Adrenal gland (tissue), 12 donors: ENCODE measurements around the gene BBLN. TPM values are rescaled to one million over a fixed set of nuclear protein-coding genes. Genes with fewer than 3 reads are reported as not detected.

Experiments used
- DNase-seq, 7 donors: peaks; one replicate each; pipeline ENCODE4 v3.0.0-alpha.2; 2019 to 2020
- H3K27ac ChIP-seq, 5 donors: fragments of 200-600 bp; sonication (generic) in 4 of 5; 1 replicate in 3 of 5; 2 replicates in 2 of 5; pipeline versions ENCODE4 v1.5.1 to v1.8.0; 2016 to 2020; ENCODE audit warnings: mild to moderate bottlenecking in 1 of 5
- H3K27me3 ChIP-seq: fragments of 200-600 bp; 2 replicates; pipeline ENCODE4 v1.8.0; 2021
- H3K36me3 ChIP-seq, 2 donors: fragments of 200-600 bp; replicated peaks in 1 of 2; 1 replicate in 1 of 2; 2 replicates in 1 of 2; pipeline versions ENCODE4 v1.5.1 to v1.8.0; 2018 to 2022
- H3K4me1 ChIP-seq, 2 donors: fragments of 200-600 bp; replicated peaks in 1 of 2; 1 replicate in 1 of 2; 2 replicates in 1 of 2; pipeline versions ENCODE4 v1.5.1 to v1.8.0; 2018 to 2021
- H3K4me3 ChIP-seq, 4 donors: fragments of 200-600 bp; sonication (generic) in 3 of 4; one replicate each; pipeline ENCODE4 v1.5.1; 2016 to 2018
- H3K9me3 ChIP-seq, 3 donors: fragments of 200-600 bp; sonication (generic) in 1 of 3; replicated peaks in 1 of 3; 1 replicate in 2 of 3; 2 replicates in 1 of 3; pipeline versions ENCODE4 v1.5.1 to v1.8.0; 2016 to 2021
- POLR2A ChIP-seq, 2 donors: fragments of 450-650 bp; IDR thresholded peaks; one replicate each; pipeline ENCODE4 v1.6.1; 2017; ENCODE audit warnings: antibody characterized with exemption in 2 of 2, mild to moderate bottlenecking in 2 of 2, moderate library complexity in 1 of 2
- WGBS, 4 donors: extraction: QIAGEN DNeasy Blood & Tissue Kit in 2 of 4; methylation state at CpG; one replicate each; pipeline versions ENCODE4 v1.1.5 to v1.1.7; 2013 to 2017; 5-methylcytosine and 5-hydroxymethylcytosine counted together
- intact Hi-C, 2 donors: fragments of 100-400 bp; cut with DNase I; formaldehyde crosslinking; loops; one replicate each; pipeline versions ENCODE4 v1.14.1 to v1.15.0; 2022 to 2023
- polyA plus RNA-seq, 3 donors: library from polyadenylated mRNA; stranded (reverse); fragments of 200-250 nt in 2 of 3; fragments of 350-450 nt in 1 of 3; fragmentation: Illumina TruSeq in 1 of 3; extraction: RNeasy Lipid Tissue Mini Kit (QIAGEN cat#74804) in 1 of 3; gene quantifications; one replicate each; pipeline ENCODE4 v1.2.3, GENCODE V29; 2013 to 2014
- total RNA-seq, 9 donors: library from RNA; depleted of rRNA in 4 of 9; stranded (reverse); fragments of >200 nt in 4 of 9; fragments of 120-200 nt in 1 of 9; fragmentation: NEBNext Ultra II Directional in 1 of 9; extraction: Animal tissue kit (Norgen Biotek cat#: 25700) in 1 of 9; gene quantifications; one replicate each; pipeline versions ENCODE4 v1.1.0 to v1.2.4, GENCODE V29; 2013 to 2023
- TF ChIP-seq, protein P1 (sequence below), 6 experiments: fragments of 450-650 bp in 4 of 6; fragments of 200-600 bp in 2 of 6; sonication (generic) in 1 of 6; IDR thresholded peaks; 1 replicate in 5 of 6; 2 replicates in 1 of 6; pipeline versions ENCODE4 v1.5.1 to v1.8.0; 2016 to 2021; ENCODE audit warnings: antibody characterized with exemption in 6 of 6, mild to moderate bottlenecking in 2 of 6, moderate library complexity in 1 of 6
- donor health status: healthy with polysubstance abuse.
- donor health status: Bipolar disorder and iron deficiency.
- donor health status: DM: yes; HTN: yes; CAD: no.
- donor health status: DM: no; HTN: no; CAD: no.
- donor health status: DM: no; HTN: no; CAD: no.
- donor health status: DM: yes; HTN: yes; CAD: no.

Gene BBLN
- total and polyA plus RNA-seq, 12 donors: 5.5 to 1,914 (median 419) TPM

DNA sequence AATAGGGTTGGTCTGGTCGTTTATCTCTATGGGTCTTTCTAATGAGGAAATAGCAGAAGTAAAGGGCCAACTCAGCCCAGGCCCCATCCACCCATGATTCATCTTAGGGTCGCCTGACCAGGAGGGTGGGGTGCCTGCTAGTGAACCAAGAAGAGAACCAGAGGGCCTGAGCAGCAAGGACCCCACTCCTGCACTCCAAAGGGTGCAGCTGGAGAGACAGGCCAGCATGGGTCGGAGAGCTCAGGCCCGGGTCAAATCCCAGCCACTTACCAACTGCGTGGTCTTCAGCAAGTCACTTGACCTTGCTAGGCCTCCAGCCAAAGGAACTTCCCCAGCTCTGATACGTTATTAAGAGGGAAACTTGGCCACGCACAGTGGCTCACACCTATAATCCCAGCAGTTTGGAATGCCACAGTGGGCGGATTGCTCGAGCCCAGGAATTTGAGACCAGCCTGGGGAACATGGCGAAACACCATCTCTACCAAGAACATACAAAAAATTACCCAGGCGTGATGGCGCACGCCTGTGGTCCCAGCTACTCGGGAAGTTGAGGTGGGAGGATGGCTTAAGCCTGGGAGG is 4.3 kb downstream of the BBLN start:
- Histone ChIP-seq H3K4me3 (no peak overlapping the region), H3K27me3 (no peaks in the 10 kb centered on the region), H3K36me3 (peaks cover 0 to 50% of the 10 kb centered on the region in 2 donors), H3K9me3 (no peaks in the 10 kb centered on the region), H3K27ac (peak overlapping the region in 3 of 5 donors; percentile 79 to 81 (median 79)), H3K4me1 (peaks cover 27 to 41% of the 10 kb centered on the region in 2 donors)
- TF ChIP-seq POLR2A (IDR thresholded peaks at IDR 0.05): no peak
- TF ChIP-seq, protein P1, sequence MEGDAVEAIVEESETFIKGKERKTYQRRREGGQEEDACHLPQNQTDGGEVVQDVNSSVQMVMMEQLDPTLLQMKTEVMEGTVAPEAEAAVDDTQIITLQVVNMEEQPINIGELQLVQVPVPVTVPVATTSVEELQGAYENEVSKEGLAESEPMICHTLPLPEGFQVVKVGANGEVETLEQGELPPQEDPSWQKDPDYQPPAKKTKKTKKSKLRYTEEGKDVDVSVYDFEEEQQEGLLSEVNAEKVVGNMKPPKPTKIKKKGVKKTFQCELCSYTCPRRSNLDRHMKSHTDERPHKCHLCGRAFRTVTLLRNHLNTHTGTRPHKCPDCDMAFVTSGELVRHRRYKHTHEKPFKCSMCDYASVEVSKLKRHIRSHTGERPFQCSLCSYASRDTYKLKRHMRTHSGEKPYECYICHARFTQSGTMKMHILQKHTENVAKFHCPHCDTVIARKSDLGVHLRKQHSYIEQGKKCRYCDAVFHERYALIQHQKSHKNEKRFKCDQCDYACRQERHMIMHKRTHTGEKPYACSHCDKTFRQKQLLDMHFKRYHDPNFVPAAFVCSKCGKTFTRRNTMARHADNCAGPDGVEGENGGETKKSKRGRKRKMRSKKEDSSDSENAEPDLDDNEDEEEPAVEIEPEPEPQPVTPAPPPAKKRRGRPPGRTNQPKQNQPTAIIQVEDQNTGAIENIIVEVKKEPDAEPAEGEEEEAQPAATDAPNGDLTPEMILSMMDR (IDR thresholded peaks at IDR 0.05): no peak
- intact Hi-C loops: no loop called here
- peak in 3 of 7 donors; percentile 59 to 80 (median 61) for DNase-seq
- 57 to 70% (median 62%) methylated on average over 10 to 14 of the region's 14 CpGs for WGBS, 4 donors

DNA sequence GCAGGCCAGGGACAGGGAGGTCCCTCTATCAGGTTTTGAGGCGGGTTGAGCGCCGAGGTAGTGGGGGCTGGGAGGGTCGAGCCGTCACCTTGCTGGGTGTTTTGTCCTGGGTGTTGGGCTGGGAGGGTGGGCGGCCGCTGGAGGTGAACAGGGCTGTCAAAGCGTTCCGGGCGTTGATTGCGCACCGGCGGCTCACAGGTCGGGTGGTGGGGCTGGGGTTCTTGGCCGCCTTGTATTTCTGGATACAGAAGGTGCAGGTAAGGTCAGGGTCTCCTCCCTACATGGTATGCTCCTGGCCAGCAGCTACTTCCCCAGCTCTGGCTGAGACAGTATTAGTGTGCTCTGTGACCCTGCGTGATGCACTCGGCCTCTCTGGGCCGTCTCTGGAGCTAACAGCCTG is 6.1 kb downstream of the BBLN start:
- no peak for TF ChIP-seq POLR2A (IDR thresholded peaks at IDR 0.05)
- TF ChIP-seq, protein P1 (IDR thresholded peaks at IDR 0.05): no peak
- H3K36me3 ChIP-seq: peaks cover 0 to 64% of the 10 kb centered on the region in 2 donors
- 87 to 90% (median 89%) methylated on average over 6 to 18 of the region's 18 CpGs for WGBS, 4 donors

DNA sequence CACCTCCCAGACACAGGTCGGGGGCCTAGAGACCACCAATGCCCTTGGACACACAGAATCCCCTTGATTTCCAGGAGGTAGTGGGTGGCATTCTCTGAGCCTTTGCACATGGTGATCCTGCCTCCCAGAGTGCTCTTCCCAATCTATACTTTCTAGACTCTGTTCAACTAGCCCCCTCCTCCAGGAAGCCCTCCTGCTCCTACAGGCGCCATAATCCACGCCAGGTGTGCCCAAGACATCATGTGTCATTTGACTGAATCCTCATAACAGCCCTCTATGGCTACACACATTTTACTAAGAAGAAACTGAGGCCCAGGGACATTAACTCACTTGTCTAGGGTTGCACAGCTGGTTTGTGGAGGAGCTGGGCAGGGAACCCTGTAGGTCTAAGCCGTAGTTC is 7.1 kb downstream of the BBLN start:
- peaks cover 0 to 64% of the 10 kb centered on the region in 2 donors for H3K36me3 ChIP-seq
- WGBS, 4 donors: 94 to 98% (median 95%) methylated on average over 3 to 4 of the region's 4 CpGs
- H3K27ac ChIP-seq: no peak overlapping the region
- no peaks in the 10 kb centered on the region for H3K9me3 ChIP-seq
- intact Hi-C loops: no loop called here
- H3K4me3 ChIP-seq: no peak overlapping the region
- H3K27me3 ChIP-seq: no peaks in the 10 kb centered on the region
- TF ChIP-seq, protein P1 (IDR thresholded peaks at IDR 0.05): no peak
- no peak for TF ChIP-seq POLR2A (IDR thresholded peaks at IDR 0.05)
- DNase-seq: no peak
- peaks cover 14 to 26% of the 10 kb centered on the region in 2 donors for H3K4me1 ChIP-seq

More for the DNA sequence above, 6.1 kb downstream of the BBLN start:
- H3K27me3 ChIP-seq: no peaks in the 10 kb centered on the region
- H3K27ac ChIP-seq: peak overlapping the region in 1 of 5 donors; percentile 32
- peaks cover 19 to 35% of the 10 kb centered on the region in 2 donors for H3K4me1 ChIP-seq
- no peak overlapping the region for H3K4me3 ChIP-seq
- no peak for DNase-seq
- intact Hi-C loops: no loop called here
- no peaks in the 10 kb centered on the region for H3K9me3 ChIP-seq

DNA sequence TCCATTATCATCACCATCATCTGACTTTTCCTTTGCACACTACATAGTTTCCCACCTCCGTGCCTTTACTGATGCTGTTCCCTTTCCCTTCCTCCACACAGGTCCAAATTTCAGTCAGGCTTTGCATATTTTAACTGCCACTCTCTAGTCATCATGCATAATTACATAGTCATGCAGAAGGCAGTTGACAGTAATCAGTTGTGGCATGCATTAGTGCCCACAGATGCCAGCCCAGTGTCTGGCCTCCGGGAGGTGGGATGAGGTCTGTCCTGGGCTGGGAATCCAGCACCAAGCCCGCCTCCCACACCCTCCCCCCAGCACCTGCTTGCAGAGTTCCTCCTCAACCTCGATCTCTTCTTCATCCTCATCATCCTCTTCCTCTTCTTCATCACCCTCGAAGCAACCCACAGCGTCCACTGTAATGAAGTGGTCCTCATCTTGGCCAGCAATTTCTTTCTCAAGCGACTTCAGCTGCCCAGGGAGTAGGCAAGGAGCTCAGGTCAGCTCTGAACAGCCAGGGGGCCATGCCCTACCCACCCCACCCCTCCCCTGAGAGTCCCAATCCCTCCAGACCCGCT is 8.8 kb downstream of the BBLN start:
- TF ChIP-seq, protein P1 (IDR thresholded peaks at IDR 0.05): no peak
- no peak for TF ChIP-seq POLR2A (IDR thresholded peaks at IDR 0.05)
- Histone ChIP-seq H3K4me3 (no peak overlapping the region), H3K9me3 (no peaks in the 10 kb centered on the region), H3K4me1 (peaks cover 10 to 11% of the 10 kb centered on the region in 2 donors), H3K36me3 (peaks cover 0 to 57% of the 10 kb centered on the region in 2 donors), H3K27me3 (no peaks in the 10 kb centered on the region), H3K27ac (no peak overlapping the region)
- DNase-seq: no peak
- 91 to 93% (median 92%) methylated on average over 7 to 8 of the region's 8 CpGs for WGBS, 4 donors
- intact Hi-C loops: no loop called here
